HT-29 (cell line): ENCODE data around the gene ANXA4. TPM values are rescaled to one million over a fixed set of nuclear protein-coding genes. Genes with fewer than 3 reads are reported as not detected.
"Not testable (repeated sequence)": the region's sequence is repeated elsewhere in the genome, so short reads cannot be mapped to it uniquely, and the experiment has no call there.

ENCODE experiments used
- DNase-seq: peaks from one replicate; pipeline ENCODE4 v3.0.0-alpha.2; 2015; ENCODE audit warnings: low spot score
- total RNA-seq: library from RNA; depleted of rRNA; stranded (reverse); fragments of >200 nt; shearing (Covaris generic); gene quantifications from 2 replicates; pipeline ENCODE4 v1.2.3, GENCODE V29; 2014

ANXA4 gene
- total RNA-seq, 1 experiment from 2014 or later: 510 TPM

DNA sequence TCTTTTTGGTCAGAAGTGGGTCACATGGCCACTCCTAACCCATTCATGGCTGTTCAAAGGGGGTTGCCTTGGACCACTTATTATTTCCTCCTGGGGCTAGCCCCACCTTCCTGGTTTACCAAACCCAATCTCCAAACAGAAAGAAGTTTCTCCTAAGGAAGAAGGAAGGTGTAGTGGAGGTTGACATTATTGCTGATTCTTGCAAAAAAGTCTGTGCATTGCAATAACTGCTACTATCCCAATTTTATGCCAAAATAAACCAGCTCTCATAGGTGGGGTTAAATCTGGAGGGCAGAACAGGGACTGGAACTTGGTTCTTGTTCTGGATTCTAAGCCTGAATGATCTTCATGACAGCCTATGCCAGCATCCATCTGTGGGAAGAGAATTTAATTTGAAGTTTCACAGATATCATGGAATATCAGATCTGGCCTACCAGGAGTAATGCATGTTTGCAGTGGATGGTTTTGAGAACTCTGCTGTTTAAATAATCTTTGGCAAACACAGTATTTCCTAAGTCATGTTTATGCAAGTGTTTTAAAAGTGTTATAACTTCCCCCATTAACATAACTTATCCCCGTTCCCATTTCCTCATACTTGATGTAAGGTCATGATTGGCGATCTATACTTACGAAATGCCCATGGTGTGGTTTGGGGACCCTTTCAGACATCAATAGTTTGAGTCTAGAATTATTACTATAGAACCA, 11.9 kb downstream of the ANXA4 start:
- DNase-seq: peak; percentile 1

DNA sequence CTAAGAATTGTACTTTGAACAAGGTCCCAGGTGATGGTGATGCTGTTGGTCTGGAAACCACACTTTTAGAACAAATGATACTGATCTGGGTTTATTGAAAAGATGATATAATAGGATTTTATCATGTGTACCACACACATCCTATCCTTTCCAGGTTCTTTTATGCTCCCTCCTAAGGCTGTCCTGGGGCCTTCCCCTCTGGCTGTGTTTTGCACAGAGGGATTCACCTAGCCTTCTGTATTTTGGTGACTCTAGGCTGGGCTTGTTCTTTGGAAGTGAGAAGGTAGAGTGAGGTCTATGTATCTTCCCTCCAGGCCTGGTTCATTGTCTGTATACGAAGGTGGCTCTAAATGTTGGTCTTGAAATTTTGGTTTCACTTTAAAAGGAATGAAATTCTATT, 12.7 kb downstream of the ANXA4 start:
- DNase-seq: peak; percentile 0

DNA sequence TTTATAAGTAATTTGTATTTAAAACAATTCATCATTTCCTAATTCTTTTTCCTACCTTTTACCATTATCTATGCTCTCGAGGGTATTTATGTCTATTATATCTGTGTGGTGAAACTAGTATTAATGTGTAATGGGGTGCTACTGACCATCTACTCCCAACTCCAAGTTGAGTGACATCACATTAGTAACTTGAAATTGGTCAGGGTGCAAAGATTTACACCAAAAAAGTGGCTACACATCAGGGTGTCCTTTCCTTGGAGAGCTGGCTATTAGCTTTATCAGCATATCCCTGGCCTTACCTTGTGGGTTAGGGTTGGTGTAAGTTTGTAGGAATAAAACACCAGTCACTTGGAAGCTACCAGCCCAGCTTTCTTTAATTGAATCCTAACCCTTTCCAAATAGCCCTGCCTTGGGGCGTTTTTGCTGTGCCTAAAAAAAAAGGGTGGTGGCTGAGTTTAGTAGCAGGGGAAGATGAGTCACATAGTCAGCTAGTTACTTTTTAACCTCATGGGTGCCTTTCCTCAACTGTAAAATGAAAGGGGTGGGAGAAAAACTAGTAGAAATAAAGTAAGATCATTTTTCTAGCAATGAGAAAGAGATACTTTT, 14.0 kb downstream of the ANXA4 start:
- DNase-seq: peak; percentile 78

DNA sequence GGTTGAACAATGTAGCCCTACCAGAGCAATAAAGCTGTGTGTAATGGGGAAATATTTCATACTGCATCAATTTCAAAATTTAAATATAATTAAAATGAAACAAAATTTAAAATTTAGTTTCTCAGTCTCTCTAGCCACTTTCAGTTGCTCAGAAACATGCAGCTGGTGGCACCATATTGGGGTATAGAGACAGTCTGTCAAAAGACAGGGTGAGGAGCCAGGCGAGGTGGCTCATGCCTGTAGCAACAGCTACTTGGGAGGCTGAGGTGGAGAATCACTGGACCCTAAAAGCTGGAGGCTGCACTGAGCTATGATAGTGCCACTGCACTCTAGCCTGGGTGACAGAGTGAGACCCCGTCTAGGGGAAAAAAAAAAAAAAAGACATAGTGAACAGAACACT, 20.1 kb downstream of the ANXA4 start:
- no peak for DNase-seq

DNA sequence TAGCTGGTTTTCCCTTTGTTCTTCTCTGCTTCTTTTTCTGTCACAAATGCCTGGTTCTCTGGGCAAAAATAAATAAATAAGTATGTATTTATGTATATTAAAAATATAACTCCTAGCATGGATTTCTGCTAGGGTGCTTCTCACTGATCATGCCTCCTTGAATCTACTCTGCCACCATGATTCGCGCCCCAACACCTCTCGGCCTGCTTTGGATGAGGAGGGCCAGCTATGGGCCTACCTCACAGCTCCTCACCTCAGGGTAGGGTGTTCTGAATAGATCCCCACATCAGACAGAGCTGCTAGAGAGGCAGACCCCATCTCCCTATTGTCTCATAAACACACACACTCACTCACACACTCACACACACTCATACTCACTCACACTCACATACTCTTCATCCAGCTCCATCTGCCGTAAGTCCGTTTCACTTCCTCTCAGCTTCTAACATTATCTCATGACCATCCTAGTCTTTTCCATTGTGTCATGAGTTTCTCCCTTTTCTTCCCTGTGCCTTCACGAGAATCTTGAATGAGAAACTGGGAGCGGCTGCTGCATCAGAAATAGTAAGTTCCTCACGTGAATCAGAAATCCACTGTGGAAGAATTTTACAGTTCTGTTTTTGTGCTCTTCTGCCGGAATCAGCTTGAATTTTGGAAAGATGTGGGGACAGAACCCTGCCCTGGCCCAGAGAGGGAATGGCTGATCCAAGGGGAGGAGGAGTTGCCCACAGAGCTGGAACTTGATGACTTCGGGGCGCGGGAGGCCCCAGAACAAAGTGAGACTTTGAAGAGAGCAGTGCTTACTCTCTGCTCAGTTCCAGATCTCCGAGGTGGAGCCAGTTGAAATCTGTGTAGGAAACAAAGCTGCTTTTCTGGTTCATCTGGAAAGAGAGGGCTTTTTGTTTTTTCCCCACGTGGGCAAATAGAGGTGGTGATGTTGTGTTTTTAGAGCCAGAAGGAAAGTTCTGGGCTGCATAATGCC, 20.9 kb downstream of the ANXA4 start:
- peak; percentile 81 for DNase-seq

DNA sequence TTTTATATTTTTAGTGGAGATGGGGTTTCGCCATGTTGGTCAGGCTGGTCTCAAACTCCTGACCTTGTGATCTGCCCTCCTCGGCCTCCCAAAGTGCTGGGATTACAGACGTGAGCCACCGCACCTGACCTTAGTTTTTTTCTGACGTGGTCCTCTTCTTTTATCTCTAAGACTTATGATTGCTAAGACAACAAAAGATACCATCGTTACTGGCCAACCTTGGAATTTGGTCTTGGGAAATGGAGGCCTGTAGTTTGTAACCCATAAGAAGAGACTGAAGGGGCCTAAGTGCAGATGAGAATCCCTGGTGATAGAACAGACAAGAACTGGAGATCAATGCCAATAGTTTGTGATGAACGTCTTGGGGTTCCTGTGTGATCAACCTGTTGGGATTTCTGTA, 21.9 kb downstream of the ANXA4 start:
- DNase-seq: not testable (repeated sequence)

DNA sequence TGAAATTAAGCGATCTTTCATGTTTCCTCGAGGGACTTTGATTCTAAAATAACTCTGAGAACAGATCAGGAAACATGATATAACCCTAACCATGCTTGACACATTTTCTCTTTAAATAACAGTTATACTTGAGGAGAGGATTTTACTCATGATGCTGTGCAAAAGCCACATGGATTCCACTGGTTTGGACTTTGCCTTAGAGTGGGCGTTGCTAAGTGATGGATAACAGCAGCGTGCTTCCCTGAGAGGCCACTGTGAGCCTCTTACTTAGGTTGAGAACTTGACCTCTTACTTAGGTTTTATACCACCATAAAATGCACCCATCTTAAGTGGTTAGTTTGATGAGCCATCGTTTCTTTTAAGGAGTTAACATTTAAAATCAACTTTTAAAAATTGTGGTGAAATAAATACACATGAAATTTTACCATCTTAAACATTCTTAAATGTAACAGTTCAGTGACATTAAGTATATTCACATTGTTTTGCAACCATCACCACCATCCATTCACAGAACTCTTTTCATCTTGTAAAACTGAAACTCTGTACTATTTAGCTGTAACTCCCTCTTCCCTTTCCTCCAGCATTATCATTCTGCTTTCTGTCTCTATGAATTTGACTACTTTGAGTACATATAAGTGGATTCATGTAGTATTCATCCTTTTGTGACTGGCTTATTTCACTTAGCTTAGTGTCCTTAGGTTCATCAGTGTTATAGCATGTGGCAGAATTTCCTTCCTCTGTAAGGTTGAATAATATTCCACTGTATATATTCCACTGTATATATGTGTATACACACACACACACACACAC, 22.6 kb downstream of the ANXA4 start:
- DNase-seq: peak; percentile 79

DNA sequence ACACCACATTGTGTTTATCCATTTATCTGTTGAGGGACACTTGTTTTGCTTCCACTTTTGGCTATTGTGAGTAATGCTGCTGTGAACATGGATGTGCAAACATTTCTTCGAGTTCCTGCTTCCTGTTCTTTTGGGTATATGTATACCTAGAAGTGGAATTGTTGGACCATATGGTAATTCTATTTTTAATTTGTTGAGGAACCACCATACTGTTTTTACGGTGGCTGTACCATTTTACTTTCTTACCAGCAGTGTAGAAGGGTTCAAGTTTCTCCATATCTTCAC, 23.1 kb downstream of the ANXA4 start:
- DNase-seq: no peak

DNA sequence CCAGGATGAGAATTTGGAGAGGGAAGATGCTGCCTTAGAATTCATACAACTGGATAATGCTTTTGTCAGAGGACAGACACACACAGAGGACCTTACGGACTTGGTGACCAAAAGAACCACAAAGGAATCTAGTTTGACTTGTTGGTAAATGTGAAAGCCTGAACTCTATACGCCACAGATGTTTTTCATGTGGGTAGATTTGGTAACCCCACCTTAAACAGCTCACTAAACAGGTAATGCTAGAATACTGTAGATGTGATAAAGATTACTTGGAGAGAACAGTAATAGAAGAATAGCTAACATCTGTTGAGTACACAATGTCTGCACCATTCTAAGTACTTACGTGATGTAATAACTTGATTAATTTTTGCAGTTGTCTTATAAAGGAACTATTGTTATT, 24.1 kb downstream of the ANXA4 start:
- peak; percentile 77 for DNase-seq

DNA sequence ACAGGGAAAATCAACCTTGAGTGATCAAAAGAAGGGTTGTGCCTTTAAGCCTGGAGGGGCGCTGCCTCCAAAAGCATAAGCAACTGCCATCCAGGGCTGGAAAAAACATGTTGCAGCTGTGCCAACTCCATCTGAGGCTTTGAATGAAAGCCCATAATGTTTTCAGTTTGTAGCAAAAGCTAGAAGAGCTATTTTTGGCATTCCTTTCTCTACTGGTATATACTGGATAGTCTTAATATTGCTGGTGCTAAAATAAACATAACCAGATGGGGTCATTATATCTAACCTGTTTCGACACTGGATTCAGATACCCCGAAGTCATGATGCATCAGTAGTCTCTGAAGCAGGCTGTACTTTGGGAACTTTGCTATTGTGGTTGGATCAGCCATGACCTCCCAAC, 25.1 kb downstream of the ANXA4 start:
- DNase-seq: no peak

DNA sequence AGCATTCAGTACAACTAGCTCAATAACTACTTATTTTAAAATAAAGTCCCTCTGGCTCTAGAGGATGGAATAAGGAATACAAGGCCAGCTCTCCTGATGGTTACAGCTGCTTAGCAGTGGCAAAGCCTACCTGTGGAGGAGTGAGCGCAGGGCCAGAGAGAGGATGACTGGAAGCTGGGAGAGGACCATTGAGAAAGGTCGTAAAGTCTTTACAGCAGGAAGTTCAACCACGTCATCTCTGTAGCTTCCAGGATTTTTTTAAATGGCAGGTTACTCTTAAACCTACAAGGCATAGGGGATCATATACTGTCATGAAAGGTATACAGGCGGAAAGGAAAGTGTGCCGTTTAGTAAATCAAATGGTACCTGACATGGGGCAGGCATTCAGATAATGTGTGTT, 26.3 kb downstream of the ANXA4 start:
- peak; percentile 46 for DNase-seq

DNA sequence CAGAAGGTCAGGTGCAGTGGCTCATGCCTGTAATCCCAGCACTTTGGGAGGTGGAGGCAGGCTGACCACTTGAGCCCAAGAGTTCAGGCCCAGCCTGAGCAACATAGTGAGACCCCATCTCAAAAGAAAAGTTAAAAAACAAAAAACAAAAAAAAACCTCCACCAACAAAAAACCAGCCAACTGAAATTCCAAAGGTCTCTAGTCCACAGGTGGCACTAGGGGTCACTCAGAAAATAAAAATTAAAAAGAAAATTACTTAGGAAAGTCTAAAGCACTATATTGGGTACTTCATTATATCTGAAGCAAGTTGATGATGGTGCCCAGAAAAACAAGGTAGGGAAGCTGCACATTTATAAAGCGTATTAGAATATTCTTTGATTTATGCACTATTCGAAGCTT, 26.9 kb downstream of the ANXA4 start:
- no peak for DNase-seq

DNA sequence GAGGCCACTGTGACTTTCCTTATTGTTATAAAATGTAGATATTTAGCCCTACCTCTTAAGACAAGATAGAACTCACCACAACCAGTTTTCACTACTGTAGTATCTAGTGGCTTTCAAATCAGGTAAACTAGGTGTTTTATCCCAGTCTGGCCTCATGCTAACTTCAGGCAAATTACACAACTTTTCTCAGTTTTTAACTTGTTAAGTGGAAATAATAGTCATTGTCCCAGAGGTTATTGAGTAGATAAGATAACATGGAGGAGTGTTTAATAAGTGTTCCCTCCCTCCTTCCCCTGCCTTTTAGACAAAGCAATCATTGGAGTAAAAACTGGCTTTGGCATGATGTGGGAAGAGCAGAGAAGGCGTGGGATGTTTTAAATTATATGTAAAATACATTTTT, 27.3 kb downstream of the ANXA4 start:
- DNase-seq: no peak

DNA sequence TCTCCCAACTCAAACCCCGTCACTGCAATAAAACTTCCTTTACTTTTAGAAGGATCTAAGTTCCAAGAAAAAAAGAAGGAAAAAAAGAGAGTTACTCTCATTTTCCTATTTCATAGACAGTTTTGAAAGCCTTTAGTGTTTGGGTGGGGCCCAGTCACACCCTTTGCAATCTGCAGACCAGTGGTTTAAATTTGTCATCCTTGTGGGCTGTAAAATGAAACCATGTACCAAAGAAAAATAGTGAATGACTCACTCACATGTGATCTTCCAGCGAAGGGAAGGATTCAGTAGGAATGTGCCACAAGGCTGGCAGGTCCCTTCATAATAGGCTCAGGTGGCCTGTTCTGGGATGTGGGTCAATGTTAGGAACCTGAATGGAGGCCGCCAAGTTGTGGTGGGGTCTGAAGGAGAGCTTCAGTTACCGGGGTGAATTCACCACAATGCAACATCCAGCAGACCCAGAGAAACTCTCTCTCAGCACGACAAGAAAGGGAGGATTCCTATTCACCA, 28.3 kb downstream of the ANXA4 start:
- peak; percentile 78 for DNase-seq

DNA sequence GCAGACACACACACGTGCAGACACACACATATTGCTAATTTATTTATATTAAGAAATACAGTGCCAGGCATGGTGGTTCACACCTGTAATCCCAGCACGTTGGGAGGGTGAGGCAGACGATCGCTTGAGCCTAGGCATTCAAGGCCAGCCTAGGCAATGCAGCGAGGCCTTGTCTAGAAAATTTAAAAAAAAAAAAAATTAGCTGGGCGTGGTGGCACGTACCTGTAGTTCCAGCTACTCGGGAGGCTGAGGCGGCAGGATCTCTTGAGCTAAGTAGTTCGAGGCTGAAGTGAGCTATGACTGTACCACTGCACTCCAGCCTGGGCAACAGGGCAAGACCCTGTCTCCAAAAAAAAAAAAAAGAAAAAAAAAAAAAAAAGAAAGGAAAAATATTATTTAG, 28.8 kb downstream of the ANXA4 start:
- no peak for DNase-seq

DNA sequence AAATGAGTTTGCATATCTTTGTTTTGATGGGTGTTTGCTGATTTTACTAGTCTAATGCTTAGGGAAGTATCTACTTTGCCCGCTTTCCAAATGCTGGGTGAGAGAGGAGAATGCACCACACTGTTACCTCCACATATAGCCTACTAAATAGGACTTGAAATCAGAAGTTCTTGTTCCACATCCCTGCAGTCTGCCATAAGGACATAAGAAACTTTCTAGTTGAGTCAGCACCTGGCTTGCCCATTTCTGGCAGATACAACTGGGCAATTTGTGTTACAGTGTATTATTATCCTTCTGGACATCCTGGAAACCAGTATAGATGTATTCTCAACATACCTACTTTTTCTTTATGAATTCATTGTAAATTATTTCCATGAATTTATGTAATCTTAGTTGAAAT, 29.5 kb downstream of the ANXA4 start:
- no peak for DNase-seq

DNA sequence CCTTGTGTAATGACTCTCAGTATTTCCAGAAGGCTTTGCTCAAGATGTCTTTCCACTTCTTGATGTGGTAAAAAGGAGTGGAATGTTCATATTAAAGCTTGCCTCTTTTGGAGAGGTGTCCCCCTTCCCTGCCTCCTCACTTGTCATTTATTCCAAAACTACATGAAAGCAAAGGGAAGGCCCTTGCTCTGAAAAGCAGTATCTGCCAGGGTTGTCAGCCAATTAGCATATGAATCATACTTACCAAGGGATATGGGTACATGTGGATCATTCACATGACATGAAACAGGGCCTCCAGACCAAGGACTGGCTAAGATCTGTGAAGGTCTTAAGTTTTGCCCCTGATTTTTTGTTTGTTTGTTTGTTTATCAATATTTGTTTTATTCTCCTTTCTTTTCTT, 31.3 kb downstream of the ANXA4 start:
- DNase-seq: no peak

DNA sequence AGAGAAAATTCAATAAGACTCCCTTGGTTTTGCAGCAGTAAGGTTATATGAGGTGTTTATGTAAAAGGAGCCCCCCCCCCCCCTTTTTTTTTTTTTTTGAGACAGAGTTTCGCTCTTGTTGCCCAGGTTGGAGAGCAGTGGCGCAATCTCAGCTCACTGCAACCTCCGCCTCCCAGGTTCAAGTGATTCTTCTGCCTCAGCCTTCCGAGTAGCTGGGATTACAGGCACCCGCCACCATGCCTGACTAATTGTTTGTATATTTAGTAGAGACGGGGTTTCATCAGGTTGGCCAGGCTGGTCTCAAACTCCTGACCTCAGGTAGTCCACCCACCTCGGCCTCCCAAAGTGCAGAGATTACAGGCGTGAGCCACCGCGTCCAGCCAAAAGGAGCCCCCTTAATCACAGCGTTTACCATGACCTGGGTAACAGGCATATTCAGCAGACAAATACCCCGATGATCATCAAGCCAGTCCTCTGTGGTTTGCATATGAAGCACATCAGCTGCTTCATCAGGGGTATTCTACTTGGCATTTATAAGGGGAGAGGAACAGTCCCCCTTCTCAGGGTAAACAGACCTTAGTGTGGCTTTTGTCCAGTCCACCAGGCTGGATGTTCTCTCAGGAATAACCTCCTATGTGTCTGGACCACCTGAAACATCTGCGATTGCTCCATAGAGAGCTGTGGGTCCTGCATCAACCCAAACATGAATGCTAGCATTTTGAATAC, 32.5 kb downstream of the ANXA4 start:
- not testable (repeated sequence) for DNase-seq

DNA sequence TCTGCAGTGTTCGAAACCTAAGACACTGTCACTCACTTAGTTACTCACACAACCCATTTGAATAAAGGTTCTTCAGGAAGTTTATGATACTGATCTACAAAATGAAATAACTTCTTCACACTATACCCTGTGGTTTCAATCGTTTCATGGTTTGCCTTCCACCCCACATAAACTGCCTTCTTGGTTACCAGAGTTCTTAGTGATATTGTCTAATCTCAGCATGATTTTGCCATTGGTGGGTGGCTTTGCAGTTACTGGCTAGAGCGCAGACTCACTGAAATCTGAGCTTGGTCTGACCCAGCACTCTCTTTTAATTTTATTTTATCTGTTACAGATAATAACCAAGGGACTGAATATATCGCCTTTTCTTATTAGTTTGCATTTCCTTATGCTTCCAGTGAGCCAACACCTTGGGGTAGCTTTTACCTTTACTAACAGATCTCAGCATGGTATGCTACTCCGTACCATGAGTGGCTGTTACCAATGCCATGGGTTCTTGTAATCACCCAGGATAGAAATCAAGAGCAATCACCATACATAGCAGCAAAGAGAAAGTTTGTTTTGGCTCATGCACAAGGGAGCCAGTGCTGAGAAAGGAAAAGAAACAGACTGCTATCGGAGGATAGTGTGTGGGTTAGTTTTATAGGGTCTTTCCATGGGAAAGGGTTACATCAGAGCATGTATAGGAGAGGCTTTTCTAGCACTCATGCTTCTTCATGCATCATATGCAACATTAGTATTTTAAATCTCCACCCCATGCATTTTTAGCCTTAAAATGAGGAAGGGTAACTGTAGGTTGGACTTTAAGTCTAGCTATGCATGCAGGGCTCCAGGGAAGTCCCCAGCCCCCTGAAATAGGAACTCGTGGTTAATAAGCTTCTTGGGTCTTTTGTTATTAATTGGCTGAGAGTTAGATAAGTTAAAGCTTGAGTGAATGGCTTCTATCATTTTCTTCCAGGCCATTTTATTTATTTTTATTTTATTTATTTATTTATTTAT, 33.3 kb downstream of the ANXA4 start:
- no peak for DNase-seq
